HFFc6 (cell line): ENCODE data around the gene HMGCS1. TPM values are rescaled to one million over a fixed set of nuclear protein-coding genes. Genes with fewer than 3 reads are reported as not detected.
"Not testable (repeated sequence)": the region's sequence is repeated elsewhere in the genome, so short reads cannot be mapped to it uniquely, and the experiment has no call there.

Experiments used
- DNase-seq: peaks from one replicate; pipeline ENCODE4 v3.0.0-alpha.2; 2018
- H3K27ac Mint-ChIP-seq: 2 replicates; pipeline ENCODE4 v1.8.0; 2020; ENCODE audit warnings: mild to moderate bottlenecking, mixed read lengths
- H3K27me3 Mint-ChIP-seq: 2 replicates; pipeline ENCODE4 v1.8.0; 2021; ENCODE audit warnings: mild to moderate bottlenecking, moderate library complexity, mixed read lengths; ENCODE audit not compliant: insufficient read depth
- H3K36me3 Mint-ChIP-seq: 2 replicates; pipeline ENCODE4 v1.8.0; 2021; ENCODE audit warnings: low read depth, mixed read lengths
- H3K4me1 Mint-ChIP-seq: 2 replicates; pipeline ENCODE4 v1.8.0; 2020; ENCODE audit warnings: low read depth, mixed read lengths
- H3K4me3 Mint-ChIP-seq: 2 replicates; pipeline ENCODE4 v1.8.0; 2020; ENCODE audit warnings: mild to moderate bottlenecking, moderate library complexity, mixed read lengths
- H3K9me3 Mint-ChIP-seq: 2 replicates; pipeline ENCODE4 v1.8.0; 2020; ENCODE audit warnings: mild to moderate bottlenecking, mixed read lengths
- total RNA-seq, 6 experiments: library from RNA; stranded (reverse); fragmentation: NEBNext Ultra II Directional; extraction: Animal tissue kit (Norgen Biotek cat#: 25700); gene quantifications; 2 replicates in 1 of 6; 3 replicates in 5 of 6; pipeline ENCODE4 v1.2.3, GENCODE V29; 2021
- TF ChIP-seq, protein P1 (sequence below): fragments of 200-600 bp; sonication (generic); IDR thresholded peaks from 2 replicates; pipeline ENCODE4 v1.5.0; 2021; ENCODE audit warnings: antibody characterized with exemption, mild to moderate bottlenecking

The HMGCS1 gene
- total RNA-seq, 6 experiments from 2014 or later, result 12.8 to 16.1 (median 14.8) TPM

DNA sequence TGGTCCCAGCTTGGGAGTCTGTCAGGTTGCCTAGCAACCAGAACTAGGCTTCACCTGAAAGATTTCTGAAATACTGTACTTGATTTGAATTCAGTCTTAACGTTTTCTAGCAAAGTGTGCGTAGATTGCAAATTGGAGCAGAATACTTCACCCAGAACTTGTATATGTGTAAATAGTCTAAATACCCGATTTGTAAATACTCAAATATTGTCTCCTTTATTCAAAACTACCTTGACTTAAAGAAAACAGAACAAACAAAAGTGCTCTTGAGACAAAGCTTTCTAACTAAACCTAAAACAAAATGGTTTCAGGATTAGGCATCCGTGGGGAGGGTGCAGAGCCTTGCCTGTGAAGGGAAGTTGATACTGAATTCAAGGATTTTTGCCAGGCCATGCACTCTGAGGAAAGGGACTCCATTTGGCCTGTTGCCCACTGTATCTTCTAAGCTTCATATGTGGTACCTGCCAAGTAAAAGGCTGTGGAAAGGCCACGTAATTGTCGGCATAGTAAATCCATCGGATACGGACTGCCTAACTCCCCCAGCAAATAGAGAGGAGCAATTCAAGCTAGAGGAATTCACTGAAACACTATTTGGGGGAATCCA, 744 bp upstream of the HMGCS1 start:
- H3K4me1 Mint-ChIP-seq, result peaks cover 42% of the 10 kb centered on the region
- peaks cover 6% of the 10 kb centered on the region; the same call in 1 of the 2 replicates for H3K36me3 Mint-ChIP-seq
- peaks cover 8% of the 10 kb centered on the region for H3K27me3 Mint-ChIP-seq
- TF ChIP-seq, protein P1, sequence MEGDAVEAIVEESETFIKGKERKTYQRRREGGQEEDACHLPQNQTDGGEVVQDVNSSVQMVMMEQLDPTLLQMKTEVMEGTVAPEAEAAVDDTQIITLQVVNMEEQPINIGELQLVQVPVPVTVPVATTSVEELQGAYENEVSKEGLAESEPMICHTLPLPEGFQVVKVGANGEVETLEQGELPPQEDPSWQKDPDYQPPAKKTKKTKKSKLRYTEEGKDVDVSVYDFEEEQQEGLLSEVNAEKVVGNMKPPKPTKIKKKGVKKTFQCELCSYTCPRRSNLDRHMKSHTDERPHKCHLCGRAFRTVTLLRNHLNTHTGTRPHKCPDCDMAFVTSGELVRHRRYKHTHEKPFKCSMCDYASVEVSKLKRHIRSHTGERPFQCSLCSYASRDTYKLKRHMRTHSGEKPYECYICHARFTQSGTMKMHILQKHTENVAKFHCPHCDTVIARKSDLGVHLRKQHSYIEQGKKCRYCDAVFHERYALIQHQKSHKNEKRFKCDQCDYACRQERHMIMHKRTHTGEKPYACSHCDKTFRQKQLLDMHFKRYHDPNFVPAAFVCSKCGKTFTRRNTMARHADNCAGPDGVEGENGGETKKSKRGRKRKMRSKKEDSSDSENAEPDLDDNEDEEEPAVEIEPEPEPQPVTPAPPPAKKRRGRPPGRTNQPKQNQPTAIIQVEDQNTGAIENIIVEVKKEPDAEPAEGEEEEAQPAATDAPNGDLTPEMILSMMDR, result no peak
- peak overlapping the region; percentile 91 for H3K27ac Mint-ChIP-seq
- H3K4me3 Mint-ChIP-seq, result peak overlapping the region; percentile 98
- no peak for DNase-seq
- no peaks in the 10 kb centered on the region; the same call in 1 of the 2 replicates for H3K9me3 Mint-ChIP-seq

DNA sequence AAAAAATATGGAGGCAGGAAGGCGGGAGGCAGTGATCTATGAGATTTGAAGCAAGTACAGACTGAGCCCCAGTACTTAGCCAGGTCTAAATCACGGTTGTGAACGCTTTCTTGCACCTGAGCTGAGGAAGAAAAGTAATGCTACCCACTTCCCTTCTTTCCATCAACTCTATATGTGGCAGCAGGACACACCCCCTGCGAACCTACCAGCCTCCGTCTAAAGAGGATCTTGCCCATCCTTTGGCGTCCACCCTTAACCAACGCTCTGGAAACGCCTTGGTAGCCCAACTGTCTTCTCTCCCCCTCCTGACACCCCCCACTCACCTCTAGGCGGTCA, 545 bp downstream of the HMGCS1 start:
- DNase-seq, result no peak
- H3K9me3 Mint-ChIP-seq, result no peaks in the 10 kb centered on the region; the same call in 1 of the 2 replicates
- H3K27ac Mint-ChIP-seq, result peak overlapping the region; percentile 91
- H3K4me3 Mint-ChIP-seq, result peak overlapping the region; percentile 98
- peaks cover 3% of the 10 kb centered on the region for H3K27me3 Mint-ChIP-seq
- TF ChIP-seq, protein P1, result no peak
- H3K36me3 Mint-ChIP-seq, result peaks cover 6% of the 10 kb centered on the region; the same call in 1 of the 2 replicates
- peaks cover 42% of the 10 kb centered on the region for H3K4me1 Mint-ChIP-seq

DNA sequence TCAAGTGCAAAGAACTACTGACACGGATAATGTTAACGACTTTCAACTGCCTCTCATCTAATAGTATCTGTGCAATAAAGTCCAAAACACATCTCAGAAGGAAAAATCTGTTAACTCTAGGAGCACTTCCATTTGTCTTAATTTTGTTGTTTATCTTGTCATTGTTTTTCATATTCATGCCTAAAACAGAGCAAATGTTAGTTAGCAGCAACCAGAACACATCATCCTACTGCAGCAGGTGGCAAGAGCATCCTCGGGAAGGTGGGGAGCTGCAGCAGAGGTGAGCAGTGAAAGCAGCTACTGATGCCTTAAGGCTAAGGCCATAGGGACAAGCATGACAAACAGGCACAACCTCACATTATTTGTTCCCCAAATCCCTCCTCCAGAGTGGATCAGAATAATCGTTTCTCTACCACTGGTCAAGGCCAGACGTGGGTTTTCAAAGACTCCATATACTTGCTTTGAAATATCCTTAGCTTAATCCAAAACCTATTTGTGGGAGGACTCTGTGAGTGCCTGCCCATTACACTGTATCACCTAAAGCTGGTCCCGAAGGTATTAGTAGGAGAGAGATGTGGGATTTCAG, 1.0 kb downstream of the HMGCS1 start:
- no peak for DNase-seq
- TF ChIP-seq, protein P1, result no peak
- peak overlapping the region; percentile 91 for H3K27ac Mint-ChIP-seq
- peak overlapping the region; percentile 98 for H3K4me3 Mint-ChIP-seq
- H3K36me3 Mint-ChIP-seq, result peaks cover 6% of the 10 kb centered on the region; the same call in 1 of the 2 replicates
- H3K27me3 Mint-ChIP-seq, result peaks cover 3% of the 10 kb centered on the region
- peaks cover 42% of the 10 kb centered on the region for H3K4me1 Mint-ChIP-seq
- H3K9me3 Mint-ChIP-seq, result no peaks in the 10 kb centered on the region; the same call in 1 of the 2 replicates

DNA sequence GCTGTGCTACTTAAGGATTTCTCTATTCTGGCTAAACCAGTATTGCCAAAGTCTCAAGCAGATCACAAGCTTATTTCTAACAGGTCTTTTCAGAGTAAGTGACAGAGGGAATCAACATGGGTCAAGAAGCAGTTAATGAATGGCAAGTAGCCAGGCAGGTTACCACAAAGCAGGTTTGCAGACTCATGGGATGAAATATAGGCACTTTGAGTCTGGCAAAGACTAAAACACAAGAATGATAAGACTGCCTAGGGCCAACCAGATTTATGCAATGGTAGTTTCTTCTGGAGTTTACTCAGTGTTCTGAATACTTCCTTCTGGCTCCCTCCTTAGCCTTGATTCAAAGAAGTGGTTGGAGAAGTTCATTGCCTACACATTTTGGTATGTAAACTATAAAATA, 3.6 kb downstream of the HMGCS1 start:
- H3K27me3 Mint-ChIP-seq, result peaks cover 3% of the 10 kb centered on the region
- no peak for DNase-seq
- H3K27ac Mint-ChIP-seq, result no peak overlapping the region
- no peak overlapping the region for H3K4me3 Mint-ChIP-seq
- H3K36me3 Mint-ChIP-seq, result peaks cover 6% of the 10 kb centered on the region; the same call in 1 of the 2 replicates
- H3K9me3 Mint-ChIP-seq, result no peaks in the 10 kb centered on the region; the same call in 1 of the 2 replicates
- TF ChIP-seq, protein P1, result no peak
- peaks cover 32% of the 10 kb centered on the region for H3K4me1 Mint-ChIP-seq

DNA sequence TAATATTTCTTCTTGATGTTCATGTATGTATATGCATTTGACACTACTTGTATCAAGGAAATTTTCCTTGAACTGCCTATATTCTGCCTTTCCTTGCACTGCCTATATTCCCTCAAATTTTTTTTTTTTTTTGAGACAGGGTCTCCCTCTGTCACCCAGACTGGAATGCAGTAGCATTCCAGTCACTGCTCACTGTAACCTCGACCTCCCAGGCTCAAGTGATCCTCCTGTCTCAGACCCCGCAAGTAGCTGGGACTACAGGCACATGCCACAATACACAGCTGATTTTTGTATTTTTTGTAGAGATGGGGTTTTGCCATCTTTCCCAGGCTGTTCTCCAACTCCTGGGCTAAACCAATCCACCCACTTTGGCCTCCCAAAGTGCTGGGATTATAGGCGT, 4.1 kb downstream of the HMGCS1 start:
- TF ChIP-seq, protein P1, result no peak
- Mint-ChIP-seq H3K27ac (peak overlapping the region; percentile 21; the same call in 1 of the 2 replicates), H3K27me3 (peaks cover 3% of the 10 kb centered on the region), H3K36me3 (peaks cover 6% of the 10 kb centered on the region; the same call in 1 of the 2 replicates), H3K4me3 (no peak overlapping the region), H3K4me1 (peaks cover 28% of the 10 kb centered on the region), H3K9me3 (no peaks in the 10 kb centered on the region; the same call in 1 of the 2 replicates)
- no peak for DNase-seq

DNA sequence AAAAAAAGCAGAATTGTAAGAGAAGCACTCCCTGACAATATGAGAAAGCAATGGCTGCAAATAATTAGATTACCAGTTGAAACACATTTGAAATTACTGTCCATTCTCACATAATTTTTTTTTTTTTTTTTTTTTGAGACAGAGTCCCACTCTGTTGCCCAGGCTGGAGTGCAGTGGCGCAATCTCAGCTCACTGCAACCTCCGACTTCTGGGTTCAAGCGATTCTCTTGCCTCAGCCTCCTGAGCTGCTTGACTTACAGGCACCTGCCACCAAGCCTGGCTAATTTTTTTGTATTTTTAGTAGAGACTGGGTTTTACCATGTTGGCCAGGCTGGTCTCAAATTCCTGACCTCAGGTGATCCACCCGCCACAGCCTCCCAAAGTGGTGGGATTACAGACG, 6.3 kb downstream of the HMGCS1 start:
- H3K27ac Mint-ChIP-seq, H3K4me3 Mint-ChIP-seq: not testable (repeated sequence)

More for the DNA sequence above, 6.3 kb downstream of the HMGCS1 start:
- H3K36me3 Mint-ChIP-seq, H3K9me3 Mint-ChIP-seq, H3K27me3 Mint-ChIP-seq, DNase-seq: not testable (repeated sequence)
- peaks cover 15% of the 10 kb centered on the region for H3K4me1 Mint-ChIP-seq
